GM19463 (cell line): Measurements from ENCODE around the gene TUBA1C.

Source experiments
- ATAC-seq: cut with Tn5 transposase; IDR thresholded peaks from one replicate; pipeline ENCODE4 v1.9.1; 2021; ENCODE audit warnings: mild to moderate bottlenecking, moderate library complexity; ENCODE audit not compliant: unreplicated experiment

TUBA1C gene

DNA sequence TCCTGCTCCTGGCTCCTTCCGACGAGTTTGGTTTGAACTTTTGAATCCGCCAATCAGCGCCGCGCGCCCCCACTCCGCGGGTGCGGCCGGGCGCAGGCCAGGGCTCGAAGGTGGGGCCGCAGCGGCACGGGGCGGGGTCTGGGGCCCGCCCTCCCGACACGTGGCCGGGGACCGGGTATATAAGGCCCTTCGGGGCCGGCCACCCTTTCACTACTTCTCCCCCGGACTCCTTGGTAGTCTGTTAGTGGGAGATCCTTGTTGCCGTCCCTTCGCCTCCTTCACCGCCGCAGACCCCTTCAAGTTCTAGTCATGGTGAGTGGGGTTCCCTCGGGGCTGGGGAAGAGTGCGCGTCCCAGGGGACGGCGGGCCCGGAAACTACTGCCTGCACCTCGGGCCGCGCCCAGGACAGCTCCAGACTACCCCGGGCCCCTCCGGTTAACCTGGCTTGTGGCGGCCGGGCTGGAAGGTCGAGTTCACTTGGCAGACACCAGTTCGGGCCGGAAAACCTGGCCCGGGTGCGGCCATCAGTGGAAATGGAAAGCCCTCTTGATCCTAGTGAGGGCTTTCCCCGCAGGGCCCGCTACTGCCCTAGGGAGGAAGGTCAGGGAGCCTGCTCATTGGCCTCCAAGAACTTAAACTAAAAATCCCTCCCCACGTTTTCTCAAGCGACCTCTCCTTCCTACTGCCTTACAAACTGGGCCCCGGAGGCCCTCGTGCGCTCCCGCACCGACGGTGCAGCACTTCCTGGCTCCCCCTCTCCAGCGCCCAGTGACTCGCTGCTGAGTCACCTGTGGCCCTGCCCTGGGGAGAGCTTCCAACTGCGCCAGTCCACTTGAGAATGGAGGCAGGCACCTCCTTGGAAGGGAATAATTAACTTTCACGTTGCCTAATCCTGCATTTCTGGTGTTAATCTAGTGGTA, at the start of gene TUBA1C:
Gene TUBA1C, plus strand, starts transcription at position 210 of the 920 bp plus-strand sequence. Its CDS starts 100 bp downstream, at position 310.
- ATAC-seq, result peak; percentile 82

- ATAC-seq, result no peak
Measured at GRCh38 chr12:49219417-49220026, 45.4 kb upstream of the TUBA1C start.

DNA sequence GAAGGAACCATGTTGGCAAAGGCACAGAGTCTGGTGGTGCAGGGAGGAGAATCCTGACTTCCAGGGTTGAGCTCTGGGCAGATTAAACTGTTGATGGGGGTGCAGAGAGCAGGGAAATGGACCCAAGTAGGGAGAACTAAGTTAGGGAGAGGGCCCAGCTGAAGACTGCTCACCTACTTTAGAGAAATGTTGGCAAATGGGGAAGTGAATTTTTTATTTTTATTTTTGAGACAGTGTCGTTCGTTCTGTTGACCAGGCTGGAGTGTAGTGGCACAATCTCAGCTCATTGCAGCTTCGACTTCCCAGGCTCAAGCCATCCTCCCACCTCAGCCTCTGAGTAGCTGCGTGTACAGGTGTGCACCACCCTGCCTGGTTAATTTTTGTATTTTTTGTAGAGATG, 43.9 kb upstream of the TUBA1C start:
- no peak for ATAC-seq

- no peak for ATAC-seq
Measured at GRCh38 chr12:49223122-49223521, 41.8 kb upstream of the TUBA1C start.

DNA sequence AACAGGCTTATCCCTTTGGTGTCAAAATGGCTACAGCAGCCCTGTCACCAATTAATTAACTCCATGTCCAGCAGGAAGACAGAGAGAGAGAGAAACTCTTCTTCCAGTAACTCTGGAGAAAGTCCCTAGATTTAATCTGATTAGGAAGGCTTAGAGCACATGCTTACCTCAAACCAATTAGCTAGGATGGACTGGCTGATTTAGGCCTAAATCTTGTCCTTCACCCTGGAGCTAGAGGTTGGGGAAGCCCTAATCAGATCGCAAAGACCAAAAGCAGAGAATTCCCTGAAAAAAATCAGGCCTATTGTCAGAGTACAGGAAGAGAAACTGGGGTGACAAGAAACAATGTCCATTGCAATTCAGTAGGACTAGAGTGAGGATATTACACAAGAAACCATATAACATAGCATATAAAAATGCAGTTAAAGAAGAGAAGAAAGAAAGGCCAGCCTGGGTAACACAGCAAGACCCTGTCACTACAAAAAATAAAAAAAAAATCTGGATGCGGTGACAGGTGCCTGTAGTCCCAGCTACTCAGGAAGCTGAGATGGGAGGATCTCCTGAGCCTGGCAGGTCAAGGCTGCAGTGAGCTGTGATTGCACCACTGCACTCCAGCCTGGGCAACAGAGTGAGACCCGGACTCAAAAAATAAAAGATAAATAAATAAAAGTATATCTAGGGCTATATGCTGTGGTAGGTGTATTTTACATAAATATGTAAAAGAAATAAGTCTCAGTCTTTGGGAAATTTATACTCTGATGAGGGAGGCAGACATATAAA, 41.1 kb upstream of the TUBA1C start:
- no peak for ATAC-seq

DNA sequence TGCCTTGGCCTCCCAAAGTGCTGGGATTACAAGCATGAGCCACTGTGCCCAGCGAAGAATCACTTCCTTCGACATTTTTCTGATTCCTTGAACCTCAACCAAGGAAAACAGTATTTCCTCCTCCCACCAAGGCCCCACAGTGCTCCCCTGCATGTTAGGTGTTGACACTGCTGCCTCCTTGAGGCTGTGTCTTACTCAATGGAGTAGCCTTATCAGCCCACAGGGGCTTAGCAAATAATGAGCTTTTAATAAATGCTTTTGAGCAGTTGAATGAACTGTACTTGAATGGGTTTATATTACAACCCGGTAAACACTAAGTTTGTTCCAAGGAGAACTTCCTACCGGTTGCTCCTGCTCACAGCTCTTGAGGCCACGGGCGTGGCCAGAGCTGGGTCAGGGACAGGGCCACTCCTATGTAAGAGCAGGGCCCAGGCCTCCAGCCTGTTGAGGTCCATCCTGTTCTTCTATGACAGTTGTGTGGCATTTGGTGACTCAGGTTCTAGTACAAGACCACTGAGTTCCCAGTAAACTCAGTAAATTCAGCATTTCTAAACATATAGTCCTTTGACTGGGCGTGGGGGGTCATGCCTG, 39.2 kb upstream of the TUBA1C start:
- ATAC-seq, result no peak

- ATAC-seq, result no peak
Measured at GRCh38 chr12:49227713-49228112, 37.2 kb upstream of the TUBA1C start.

DNA sequence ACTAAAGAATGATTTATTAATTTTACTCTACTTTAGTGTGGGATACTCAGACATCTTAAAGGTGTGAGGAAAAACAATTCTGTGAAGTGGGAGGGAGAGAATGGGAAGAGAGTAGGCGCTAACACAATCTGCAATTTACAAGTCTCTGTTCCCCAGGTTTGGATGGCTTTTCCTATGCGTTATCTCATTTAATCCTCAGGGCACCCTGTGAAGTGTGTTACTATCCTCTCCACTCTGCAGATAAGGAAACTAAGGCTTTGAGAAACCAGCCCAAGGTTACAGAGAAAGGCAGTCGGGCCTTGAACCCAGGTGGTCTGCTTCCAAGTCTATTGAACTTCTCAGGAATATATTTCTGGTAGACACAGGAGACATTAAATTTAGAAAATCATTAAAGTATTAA, 36.2 kb upstream of the TUBA1C start:
- ATAC-seq, result no peak

GRCh38 chr12:49230176-49230804, 34.6 kb upstream of the TUBA1C start:
- ATAC-seq, result no peak

DNA sequence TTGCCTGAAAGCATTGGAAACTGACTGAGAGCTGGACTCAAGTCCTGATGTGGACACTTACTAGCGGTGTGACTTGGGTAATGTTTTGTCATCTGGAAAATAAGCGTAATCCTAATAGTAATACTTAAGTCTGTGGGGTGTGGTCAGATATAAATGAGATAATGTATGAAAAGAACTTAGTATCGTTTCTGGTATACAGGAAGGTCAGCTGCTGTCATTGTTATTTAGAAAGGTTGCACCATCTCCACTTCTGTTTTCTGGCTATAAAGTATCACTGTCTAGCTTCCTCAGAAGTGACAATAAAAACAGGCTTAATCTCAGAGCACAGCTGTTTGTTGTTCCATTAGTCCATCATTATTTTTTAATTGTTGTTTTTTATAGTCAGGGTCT, 34.1 kb upstream of the TUBA1C start:
- no peak for ATAC-seq

GRCh38 chr12:49231878-49232655, 32.8 kb upstream of the TUBA1C start:
- no peak for ATAC-seq

DNA sequence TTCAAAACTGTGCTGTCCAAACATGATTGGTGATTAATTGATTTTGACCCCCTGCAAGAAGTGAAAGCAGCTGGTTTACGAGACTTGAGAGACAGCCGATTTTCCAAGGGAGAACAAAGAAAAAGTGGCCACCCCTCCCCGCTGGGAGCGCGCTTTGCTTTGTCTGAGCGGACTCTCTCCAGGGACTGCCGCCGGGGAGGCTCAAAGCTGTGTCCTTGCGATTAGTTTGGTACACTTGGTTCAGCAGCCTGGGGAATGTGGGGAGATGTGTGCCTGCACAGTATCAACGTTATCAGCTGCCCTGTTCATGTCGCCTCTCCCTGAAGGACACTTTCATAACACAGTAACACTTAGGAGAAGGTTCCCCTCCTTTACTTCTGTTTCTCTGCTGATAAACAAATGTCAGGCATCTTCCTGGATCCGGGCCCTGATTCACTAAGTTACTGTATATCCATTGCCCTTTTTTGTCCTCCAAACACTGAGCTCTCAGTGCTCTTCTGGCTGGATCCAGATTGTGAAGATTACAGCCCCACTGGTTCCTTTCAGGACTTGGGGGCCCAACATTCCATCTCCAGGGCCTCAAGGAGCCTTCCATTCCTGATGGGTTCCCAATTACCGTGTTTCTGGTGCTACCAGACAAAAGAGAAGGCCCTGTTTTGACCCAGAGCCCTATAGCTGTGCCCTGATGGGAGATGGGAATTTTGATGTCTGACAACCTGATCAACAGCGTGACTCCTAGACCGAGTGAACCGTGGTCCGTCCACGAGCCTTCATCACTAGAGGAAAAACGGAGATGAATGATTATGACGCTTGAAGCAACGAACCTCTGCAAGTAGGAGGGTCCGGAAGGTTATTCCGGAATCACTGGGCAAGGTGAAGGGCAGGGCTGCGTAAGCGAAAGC, 31.7 kb upstream of the TUBA1C start:
- ATAC-seq, result no peak

GRCh38 chr12:49233842-49234526, 30.9 kb upstream of the TUBA1C start:
- ATAC-seq, result no peak

DNA sequence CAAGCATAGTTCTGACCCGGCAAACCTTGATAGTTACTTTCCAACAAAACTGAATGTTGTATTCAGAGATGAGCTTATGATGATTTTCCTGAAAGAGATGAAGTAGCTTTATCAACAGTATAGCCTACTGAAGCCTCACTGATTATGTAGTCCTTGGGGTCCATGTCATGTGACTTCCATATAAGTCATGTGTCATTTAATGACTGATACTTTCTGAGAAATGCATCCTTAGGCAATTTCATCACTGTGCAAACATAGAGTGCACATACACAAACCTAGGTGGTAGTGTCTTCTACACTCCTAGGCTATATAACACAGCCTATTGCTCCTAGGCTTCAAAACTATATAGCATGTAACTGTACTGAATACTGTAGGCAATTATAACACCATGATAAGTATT, 28.5 kb upstream of the TUBA1C start:
- no peak for ATAC-seq

GRCh38 chr12:49243631-49244030, 21.3 kb upstream of the TUBA1C start:
- ATAC-seq, result no peak

- no peak for ATAC-seq
Measured at GRCh38 chr12:49244176-49244575, 20.7 kb upstream of the TUBA1C start.

- ATAC-seq, result no peak
Measured at GRCh38 chr12:49251357-49251756, 13.5 kb upstream of the TUBA1C start.

DNA sequence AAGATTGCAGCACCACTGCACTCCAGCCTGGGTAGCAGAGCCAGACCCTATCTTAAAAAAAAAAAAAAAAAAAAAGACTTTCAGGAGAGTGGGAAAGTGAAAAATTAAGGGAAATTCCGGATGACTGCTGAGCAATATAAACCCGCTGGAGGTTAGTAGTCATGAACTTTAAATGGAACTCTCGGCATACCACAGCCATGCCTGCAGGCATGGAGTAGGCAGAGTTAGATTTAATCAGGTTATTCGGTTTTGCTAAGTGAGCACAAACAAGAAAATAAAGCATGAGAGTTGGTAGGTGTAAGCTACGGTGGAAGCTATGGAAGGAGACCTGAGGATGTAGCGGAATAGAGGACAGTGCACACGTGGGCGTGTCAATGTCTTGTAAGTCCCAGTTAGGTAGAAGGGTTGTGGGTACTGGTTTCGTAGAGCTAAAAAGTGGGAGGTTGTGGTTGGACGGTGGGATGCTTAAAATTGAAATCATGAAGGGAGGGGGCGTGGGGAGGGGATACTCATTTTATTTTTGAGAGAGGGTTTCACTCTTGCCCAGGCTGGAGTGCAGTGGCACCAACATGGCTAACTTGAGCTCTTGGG, 11.8 kb upstream of the TUBA1C start:
- ATAC-seq, result no peak
